Brain pericyte (primary cell): ENCODE results near the gene CRIP3.
"Not testable (repeated sequence)": the region's sequence is repeated elsewhere in the genome, so short reads cannot be mapped to it uniquely, and the experiment has no call there.

ENCODE experiments used
- DNase-seq: peaks from one replicate; pipeline ENCODE4 v3.0.0-alpha.2; 2012; ENCODE audit warnings: low read depth, low spot score

CRIP3 gene

DNA sequence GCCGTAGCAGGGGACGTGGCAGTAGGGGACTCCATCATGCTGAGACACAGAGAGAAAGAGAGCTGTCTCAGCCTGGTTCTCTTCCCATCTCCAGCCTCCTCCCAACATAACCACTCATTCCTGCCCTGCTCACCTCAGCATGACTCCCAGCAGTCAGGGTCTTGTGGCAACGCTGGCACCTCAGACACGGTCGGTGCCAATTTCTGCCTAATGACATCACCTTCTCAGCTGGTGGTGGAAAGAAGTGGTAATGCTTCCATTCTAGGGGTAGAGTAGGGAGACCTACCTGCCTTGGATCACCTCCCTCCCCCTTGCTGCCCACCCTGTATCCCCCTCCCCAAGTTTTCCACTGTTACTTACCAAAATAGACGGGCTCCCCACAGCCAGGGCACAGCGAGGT lies 2.5 kb downstream of the CRIP3 start:
- no peak for DNase-seq

DNA sequence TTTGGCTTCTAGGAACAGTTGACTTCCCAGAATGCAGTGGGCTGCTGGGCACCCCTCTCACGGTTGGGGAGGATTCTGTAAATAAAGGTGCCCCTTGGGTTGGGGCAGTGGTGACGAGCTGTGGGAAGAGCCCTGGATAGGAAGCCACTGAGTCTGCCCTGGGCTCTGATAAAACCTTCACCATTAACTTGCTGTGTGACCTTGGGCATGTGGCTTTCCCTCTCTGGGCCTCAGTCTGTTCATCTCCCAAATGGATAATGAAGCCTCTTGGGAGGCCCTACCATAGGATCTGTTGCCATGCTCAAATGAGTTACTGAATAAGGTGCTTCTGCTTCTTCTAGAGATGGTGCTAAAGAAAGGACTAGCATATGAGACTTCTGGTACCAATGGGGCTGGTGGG lies 3.7 kb downstream of the CRIP3 start:
- DNase-seq, result no peak

DNA sequence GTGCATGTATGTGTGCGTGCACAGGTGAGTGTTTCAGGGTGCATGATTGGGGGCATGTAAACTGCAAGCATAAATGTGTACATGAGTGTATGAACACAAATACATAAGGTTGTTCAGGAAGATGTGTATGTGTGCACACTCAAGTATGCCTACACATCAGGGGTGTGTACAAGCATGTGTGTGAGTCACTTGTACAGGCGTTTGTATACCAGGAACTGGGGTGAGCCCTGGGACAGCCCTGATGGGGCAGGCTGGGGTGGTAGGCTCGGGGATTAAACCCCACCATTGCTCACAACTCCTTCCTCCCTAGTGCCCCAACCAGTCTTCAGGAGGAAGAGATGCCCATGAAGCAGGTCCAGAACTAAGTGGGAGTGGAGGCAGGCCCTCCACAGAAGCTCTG lies 4.3 kb downstream of the CRIP3 start:
- no peak for DNase-seq

DNA sequence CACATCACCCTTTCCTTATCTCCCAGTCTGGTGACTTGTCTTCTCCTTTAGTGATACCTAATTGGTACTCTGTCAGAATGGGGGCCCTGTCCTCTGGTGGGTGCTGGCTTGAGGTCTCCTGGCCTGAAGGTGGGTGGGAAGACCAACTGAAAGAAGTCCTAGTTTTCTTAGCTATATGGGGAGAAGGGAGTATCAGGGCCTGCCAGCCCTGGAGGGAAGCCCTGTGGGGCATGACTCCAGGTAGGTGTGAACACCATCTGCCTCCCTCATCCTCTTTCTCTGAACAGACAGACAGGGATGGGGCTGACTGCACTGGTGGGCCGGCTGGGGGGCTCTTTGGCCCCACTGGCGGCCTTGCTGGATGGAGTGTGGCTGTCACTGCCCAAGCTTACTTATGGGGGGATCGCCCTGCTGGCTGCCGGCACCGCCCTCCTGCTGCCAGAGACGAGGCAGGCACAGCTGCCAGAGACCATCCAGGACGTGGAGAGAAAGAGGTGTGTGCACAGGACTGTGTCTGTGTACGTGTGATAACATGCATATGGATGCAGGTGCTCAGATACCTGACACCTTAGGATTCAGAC lies 4.8 kb downstream of the CRIP3 start:
- no peak for DNase-seq

DNA sequence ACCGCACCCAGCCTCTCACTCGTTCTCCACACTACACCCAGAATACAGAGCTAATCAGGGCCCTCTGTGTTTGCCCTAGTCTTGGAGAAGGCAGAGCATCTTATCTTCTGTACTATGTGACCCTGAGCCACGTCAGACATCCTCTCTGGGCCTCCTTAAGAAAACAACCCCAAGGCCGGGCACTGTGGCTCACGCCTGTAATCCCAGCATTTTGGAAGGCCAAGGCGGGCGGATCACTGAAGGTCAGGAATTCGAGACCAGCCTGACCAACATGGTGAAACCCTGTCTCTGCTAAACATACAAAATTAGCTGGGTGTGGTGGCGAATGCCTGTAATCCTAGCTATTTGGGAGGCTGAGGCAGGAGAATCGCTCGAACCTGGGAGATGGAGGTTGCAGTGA lies 5.6 kb downstream of the CRIP3 start:
- DNase-seq, result not testable (repeated sequence)

DNA sequence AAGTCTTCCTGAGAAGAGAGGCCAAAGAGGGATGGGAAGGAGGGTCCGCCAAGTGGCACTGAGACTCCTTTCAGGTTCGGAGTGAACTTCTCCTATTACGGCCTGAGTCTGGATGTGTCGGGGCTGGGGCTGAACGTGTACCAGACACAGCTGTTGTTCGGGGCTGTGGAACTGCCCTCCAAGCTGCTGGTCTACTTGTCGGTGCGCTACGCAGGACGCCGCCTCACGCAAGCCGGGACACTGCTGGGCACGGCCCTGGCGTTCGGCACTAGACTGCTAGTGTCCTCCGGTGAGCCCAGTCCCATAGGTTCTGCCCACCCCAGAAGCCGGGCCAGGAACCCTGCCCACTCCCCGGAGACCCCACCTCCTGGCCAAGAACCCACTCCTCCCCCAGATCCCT lies 6.5 kb downstream of the CRIP3 start:
- no peak for DNase-seq

DNA sequence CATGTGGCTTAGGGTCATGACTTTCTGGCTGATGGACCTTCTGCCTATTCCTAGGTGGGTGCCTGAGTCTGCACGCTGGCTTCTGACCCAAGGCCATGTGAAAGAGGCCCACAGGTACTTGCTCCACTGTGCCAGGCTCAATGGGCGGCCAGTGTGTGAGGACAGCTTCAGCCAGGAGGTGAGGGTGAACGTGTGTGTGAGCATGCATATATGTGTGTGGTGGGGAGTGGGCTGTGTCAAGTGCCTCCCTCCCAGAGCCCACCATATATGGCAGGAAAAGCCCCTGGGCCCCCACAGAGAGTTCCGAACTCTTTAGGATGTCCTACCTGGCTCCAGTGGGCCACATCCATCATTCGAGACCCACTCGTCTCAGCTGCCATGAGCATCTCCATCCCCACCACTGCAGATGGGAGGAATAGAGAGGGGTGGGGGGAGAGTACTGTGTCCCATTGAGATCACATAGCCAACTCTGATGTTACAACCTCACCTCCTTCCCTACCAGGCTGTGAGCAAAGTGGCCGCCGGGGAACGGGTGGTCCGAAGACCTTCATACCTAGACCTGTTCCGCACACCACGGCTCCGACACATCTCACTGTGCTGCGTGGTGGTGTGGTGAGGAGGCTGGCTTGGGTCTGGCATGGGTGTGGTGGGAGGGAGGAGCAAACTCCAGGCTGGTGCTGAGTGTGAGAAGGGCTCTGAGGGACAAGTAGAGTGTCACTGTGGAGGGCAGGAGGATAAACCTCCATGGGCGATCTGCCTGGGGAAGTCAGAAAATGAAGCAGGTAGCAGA lies 7.3 kb downstream of the CRIP3 start:
- DNase-seq, result no peak

DNA sequence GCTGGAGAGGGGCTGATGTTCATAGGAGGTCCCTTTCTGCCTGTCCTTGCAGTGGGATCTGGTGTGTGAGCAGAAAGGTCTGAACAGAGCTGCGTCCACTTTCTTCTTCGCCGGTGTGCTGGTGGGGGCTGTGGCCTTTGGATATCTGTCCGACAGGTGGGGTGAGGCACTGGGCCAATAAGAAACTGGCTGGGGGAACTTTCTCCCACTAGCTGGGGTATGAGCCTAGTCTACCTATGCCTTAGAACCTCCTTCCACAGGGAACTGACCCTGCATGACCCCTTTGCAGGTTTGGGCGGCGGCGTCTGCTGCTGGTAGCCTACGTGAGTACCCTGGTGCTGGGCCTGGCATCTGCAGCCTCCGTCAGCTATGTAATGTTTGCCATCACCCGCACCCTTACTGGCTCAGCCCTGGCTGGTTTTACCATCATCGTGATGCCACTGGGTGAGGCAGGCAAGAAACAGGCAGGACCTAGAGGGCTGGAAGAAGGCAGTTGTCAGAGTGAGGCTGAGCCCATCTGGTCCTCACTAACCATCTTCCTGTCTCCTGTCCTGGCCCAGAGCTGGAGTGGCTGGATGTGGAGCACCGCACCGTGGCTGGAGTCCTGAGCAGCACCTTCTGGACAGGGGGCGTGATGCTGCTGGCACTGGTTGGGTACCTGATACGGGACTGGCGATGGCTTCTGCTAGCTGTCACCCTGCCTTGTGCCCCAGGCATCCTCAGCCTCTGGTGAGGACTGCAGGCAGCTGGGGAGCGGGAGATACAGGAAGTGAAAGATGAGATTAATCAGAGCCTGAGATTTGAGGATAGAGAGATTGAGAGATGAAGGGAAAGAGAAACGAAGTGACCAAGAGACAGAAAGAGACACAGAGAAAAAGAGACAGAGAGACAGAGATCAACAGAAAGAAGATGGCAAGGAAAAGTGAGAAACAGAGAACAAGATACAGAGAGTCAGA lies 9.0 kb downstream of the CRIP3 start:
- no peak for DNase-seq

DNA sequence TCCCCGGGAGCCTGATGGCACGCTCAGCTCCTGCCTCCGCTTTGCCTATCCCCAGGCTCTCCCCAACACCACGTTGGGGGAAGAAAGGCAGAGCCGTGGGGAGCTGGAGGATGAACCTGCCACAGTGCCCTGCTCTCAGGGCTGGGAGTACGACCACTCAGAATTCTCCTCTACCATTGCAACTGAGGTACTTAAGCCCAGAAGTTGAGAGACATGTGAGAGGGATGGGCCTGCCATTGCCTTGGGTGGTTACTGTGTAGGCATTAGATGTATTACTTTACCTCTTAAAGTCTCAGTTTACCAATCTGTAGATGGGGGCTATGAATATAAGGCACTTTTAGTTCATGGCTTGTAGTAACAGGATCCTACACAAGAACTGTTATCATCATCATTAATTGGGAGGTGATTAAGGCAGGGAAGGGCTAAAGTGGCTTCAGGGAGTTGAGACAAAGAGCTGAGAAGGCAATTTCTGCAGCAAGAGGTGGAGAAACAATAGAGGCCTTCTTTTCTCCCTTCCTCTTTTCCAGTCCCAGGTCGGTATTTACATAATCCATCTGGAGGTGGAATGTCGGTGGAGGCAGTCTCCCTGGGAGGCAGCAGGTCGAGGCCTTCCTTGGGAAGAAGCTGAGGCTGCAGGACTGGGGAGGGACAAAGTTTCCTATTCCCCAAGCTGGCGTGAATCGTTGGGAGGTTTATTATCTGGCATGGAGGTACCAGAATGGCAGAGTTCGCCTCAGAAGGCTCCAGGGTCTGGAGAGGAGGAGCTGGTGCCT lies 9.9 kb downstream of the CRIP3 start:
- no peak for DNase-seq

DNA sequence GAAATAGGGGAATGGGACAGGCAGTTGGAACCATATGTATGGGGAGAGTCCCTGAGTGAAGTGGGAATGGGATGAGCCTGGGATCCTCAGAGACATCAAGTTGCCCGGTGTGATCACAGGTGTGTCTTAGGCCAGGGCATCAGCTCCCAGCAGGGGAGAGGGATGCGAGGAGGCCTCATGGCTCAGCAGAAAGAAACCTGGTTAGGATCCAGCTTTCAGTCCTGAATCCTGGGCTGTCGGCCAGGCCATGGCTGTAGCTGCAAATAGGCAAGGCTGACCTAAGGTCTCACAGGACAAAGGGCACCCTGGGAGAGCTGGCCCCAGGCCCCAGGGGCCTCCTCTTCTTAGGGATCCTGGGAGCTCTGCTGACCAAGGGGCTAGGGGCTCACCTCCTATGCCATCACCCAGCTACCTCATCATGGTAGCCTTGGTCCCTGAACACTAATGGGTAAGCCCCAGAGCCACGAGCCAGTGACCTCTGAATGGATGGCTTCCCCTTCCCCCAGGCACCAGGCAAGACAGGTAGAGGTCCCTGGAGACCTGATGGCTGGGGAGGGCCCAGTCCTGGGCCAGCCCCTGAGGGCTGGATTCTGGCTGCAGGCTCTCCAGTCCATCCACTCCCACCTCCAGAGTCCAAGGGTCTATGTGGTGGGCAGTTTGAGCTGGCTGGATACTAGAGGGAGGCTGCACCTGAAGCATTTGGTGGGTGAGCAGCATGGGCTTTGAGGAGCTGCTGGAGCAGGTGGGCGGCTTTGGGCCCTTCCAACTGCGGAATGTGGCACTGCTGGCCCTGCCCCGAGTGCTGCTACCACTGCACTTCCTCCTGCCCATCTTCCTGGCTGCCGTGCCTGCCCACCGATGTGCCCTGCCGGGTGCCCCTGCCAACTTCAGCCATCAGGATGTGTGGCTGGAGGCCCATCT lies 10.7 kb downstream of the CRIP3 start, which contains the start of gene SLC22A7:
Gene SLC22A7, plus strand, starts transcription at position 617 of the 921 bp plus-strand sequence. Its CDS starts 99 bp downstream, at position 716.
- DNase-seq, result no peak

DNA sequence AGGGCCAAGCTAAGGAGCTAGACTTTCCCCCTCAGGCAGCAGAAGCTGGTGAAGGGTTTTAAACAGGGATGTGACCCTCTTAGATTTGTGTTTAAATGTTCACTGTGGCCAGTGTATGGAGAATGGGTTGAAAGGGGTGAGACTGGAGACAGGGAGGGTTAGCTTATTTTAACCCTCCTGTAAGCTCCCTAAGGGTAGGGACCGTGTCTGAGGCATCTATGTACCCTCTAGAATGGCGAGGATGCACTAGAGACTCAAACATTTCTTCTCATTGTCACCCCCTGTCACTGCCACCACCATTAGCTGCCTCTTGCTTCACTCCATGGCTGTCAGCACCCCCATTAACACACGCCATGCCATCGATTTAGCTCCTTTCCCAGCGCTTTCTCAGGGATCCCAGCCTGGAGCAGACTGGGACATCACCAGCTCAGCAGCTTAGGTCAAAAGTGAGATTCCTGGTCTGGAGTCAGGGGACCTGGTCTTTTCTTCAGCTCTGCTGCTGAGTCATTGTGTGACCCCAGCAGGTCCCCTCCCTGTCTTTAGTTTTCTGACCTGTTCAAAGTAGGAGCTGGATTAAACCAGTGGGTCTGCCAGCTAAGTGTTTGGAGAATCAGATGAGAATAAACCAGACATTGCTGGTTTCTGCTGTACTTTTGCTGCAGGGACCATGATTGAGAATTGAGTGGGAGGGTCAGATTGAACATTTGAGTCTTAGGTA lies 11.7 kb downstream of the CRIP3 start:
- DNase-seq, result no peak

DNA sequence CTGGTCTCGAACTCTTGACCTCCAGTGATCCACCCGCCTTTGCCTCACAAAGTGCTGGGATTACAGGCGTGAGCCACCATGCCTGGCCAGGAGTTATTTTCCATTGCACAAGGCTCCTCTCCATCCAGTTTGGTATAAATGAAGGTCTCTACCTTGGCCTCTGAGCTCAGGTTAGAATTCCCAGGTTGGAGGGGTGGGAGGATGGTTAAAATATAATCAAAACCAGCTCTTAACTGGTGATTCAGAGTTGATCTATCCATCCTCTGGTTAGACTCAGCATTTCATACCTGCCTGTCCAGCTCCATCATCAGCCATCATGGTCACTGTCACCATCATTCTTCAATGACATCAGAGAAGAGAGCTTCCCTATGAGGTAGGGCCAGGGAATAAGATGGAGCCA lies 13.2 kb downstream of the CRIP3 start:
- DNase-seq, result no peak

DNA sequence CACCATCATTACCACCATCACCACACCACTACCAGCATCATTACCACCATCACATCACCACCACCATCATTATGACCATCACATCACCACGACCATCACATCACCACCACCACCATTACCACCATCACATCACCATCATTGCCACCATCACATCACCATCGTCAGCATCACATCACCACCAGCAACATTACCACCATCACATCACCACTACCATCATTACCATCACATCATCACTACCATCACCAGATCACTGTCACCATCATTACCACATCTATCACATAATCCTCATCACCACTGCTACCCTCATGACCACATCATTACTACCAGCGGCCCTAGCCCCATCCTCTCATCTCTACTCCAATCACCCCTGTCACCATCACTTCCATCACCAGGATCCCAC lies 14.1 kb downstream of the CRIP3 start:
- DNase-seq, result no peak

DNA sequence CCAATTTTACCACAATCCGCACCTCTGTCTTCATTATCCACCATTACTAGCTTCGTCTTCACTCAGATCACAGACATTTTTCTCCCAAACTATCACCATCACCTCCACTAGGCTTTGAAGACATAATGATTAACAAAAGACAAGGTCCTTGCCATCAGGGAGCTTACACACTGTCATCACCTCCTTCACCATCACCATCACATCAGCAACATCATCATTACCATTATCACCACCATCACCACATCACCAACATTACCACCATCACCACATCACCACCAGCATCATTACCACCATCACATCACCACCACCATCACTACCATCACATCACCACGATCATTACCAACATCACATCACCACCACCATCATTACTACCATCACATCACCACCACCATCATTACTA lies 14.9 kb downstream of the CRIP3 start:
- DNase-seq, result no peak

DNA sequence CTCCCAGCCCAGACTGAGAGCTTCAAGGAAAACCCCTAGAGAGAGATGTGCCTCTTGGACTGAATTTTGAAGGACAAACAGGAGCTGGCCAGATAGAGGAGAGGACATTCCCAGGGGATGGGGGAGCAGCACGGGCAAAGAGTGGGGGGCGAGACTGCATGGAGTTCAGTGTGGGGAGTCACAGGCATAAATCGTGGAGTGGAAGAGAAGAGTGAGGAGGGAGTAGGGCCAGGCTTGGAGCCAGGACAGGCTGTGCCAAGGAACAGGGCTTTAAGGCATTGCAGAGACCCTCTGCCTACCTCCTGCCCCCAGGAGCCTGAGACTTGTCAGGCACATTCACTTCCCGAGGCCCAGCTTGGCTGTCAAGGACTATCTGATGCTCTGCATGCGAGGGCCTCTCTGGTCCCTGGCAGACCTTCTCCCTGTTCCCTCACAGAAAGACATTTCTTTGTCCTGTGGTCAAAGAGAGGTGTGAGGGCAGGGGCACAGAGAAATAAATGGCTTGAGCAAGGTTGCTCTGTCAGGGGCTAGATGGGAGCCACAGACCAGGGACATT lies 15.8 kb downstream of the CRIP3 start:
- no peak for DNase-seq

DNA sequence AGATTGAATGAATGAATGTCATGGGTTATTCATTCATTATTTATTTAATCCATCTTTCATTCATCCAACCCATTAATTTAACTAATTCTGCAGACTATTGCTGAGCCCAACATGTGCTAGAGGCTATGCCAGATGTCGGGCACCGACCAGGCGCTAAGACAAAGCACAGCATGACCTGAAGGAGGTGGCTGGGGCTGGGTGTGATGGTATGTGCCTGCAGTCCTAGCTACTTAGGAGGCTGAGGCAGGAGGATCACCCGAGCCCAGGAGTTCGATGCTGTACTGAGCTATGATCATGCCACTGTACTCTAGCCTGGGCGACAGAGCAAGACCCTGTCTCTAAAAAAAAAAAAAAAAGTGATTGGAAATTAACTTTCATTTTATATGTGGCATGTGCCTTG lies 16.3 kb downstream of the CRIP3 start:
- no peak for DNase-seq

DNA sequence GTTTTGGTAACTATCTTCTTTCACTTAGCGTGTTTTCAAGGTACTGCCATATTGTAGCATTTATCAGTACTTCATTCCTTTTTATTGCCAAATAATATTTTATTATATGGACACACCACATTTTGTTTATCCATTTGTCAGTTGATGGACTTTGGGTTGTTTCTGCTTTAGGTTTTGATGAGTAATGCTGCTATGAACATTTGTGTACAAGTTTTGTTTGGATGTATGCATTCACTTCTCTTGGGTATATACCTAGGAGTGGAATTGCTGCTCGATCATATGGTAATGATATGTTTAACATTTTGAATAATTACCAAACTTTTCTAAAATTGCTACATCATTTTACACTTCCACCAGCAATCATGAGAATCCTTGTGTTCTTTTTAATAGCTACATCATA lies 16.9 kb downstream of the CRIP3 start:
- no peak for DNase-seq

DNA sequence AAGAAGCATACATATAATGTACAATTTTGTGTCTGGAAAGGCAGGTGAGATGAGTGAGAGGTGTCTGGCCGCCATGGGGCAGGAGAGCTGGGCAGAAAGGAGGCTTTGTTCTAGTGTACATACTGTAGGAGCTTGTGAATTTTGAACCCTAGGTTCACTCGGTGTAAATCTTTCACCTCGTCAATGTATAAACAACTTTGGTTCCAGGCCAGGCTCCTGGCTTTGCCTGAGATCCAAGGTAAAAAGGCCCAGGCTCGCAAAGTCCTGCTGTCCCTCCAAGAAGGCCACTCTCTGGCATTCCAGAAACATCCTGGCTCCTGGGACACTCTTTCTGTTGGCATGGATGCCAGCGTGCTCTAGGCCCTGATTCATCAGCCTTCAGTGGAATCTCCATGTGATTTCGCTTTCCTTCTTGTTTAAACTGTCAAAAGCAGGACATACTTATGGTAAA lies 17.7 kb downstream of the CRIP3 start:
- DNase-seq, result no peak

DNA sequence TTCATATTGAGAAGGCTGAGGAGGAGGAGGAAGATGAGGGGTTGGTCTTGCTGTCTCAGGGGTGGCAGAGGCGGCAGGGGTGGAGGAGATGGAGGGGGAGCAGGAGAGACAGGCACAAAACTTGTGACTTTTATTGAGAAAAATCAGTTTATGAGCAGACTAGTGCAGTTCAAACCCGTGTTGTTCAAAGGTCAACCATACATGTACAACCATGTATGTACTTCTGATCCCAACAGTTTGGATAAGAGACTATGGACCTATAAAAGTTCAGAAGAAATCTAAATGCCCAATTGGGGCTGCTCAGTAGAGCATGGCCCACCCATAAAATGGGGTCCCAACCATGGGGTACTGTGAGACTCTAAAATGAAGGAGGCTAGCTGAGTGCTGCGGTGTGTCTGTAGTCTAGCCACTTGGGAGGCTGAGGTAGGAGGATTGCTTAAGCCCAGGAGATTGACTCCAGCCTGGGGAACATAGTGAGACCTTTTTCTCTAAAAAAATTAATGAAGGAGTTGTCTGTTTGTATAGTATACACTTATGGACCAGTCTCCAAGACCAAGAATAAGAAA lies 18.2 kb downstream of the CRIP3 start:
- DNase-seq, result no peak
